HL-60/S4 treated with retinoic acid at 250 ng/mL for 4 days and 3 days (cell line): Measurements from ENCODE around the gene SYCN.

Experiments used
- in situ Hi-C: fragments of 300-500 bp; cut with MboI; formaldehyde crosslinking; loops from 2 replicates; pipeline ENCODE4 v1.7.0; 2022; ENCODE audit warnings: low sequenced_read_pairs

The SYCN gene

GRCh38 chr19:39156326-39157230 lies 47.5 kb downstream of the SYCN start:
- in situ Hi-C loops, result no loop called here

- in situ Hi-C loops, result no loop called here
These were observed 48.3 kb downstream of the SYCN start for GRCh38 chr19:39155741-39156140.

DNA sequence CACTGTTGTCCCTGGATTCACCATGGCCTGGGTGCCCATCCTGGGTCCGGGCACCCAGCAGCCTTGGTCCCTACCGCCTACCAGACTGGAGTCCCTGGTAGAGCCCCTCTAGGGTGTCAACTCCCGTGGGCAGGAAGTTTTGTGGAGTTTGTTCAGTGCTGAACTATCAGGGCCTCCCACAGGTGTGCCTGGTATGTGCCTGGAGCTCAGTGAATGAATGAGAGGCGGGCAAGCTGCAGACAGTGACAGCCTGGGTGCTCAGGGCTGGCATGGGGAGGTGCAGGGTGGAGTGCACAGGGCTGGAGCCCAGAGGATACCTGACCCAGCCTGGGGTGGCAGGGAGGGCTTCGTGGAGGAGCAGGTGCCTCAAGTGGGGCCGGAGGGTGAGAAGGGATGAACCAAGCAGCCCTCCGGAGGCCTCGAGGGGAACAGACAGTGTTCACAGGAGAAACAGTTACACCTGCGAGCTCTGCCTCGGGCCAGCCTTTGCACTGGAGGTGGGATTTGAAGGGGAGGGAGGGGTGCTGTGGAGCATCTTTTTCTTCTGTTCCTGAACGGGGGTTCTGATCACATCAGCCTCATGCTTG lies 48.9 kb downstream of the SYCN start:
- in situ Hi-C loops, result no loop called here

GRCh38 chr19:39154629-39155100 lies 49.4 kb downstream of the SYCN start:
- in situ Hi-C loops, result no loop called here

GRCh38 chr19:39154100-39154628 lies 49.9 kb downstream of the SYCN start:
- in situ Hi-C loops, result no loop called here
